RWPE1 (cell line): ENCODE results near the gene HSPA1L.

Experiments used
- CTCF ChIA-PET: fragments of 350-600 bp; sonication (Branson Sonifier 250); formaldehyde crosslinking; extraction: SDS; loops from one replicate; lab custom pipeline; 2021; lab: Yijun Ruan, JAX
- POLR2A ChIA-PET: fragments of 400-600 bp; formaldehyde crosslinking; extraction: SDS; loops from one replicate; lab custom pipeline; 2020; ENCODE audit warnings: antibody characterized with exemption; ENCODE audit not compliant: low non-redundant PET; lab: Yijun Ruan, JAX
- DNase-seq: peaks from one replicate; pipeline ENCODE4 v3.0.0; 2012; ENCODE audit warnings: low spot score
- H3K27ac ChIP-seq: fragments of 450-650 bp; 2 replicates; pipeline ENCODE4 v1.5.1; 2017
- TF ChIP-seq, protein P1 (sequence below): fragments of 450-650 bp; conservative IDR thresholded peaks from 2 replicates; pipeline ENCODE4 v1.5.1; 2017; ENCODE audit warnings: low read depth, mild to moderate bottlenecking

Gene HSPA1L

GRCh38 chr6:31760790-31761189 is 54.3 kb downstream of the HSPA1L start:
- CTCF ChIA-PET: interaction anchor here (0.5 kb wide), 1 partner anchor 11 kb away, joined by 3 read pairs; no protein-coding TSS in a partner anchor
- TF ChIP-seq, protein P1, sequence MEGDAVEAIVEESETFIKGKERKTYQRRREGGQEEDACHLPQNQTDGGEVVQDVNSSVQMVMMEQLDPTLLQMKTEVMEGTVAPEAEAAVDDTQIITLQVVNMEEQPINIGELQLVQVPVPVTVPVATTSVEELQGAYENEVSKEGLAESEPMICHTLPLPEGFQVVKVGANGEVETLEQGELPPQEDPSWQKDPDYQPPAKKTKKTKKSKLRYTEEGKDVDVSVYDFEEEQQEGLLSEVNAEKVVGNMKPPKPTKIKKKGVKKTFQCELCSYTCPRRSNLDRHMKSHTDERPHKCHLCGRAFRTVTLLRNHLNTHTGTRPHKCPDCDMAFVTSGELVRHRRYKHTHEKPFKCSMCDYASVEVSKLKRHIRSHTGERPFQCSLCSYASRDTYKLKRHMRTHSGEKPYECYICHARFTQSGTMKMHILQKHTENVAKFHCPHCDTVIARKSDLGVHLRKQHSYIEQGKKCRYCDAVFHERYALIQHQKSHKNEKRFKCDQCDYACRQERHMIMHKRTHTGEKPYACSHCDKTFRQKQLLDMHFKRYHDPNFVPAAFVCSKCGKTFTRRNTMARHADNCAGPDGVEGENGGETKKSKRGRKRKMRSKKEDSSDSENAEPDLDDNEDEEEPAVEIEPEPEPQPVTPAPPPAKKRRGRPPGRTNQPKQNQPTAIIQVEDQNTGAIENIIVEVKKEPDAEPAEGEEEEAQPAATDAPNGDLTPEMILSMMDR: no peak
- DNase-seq: no peak
- no peak overlapping the region for H3K27ac ChIP-seq
- POLR2A ChIA-PET: no interaction called here
